HepG2 (cell line): Measurements from ENCODE around the gene LYSMD2. TPM values are rescaled to one million over a fixed set of nuclear protein-coding genes. Genes with fewer than 3 reads are reported as not detected.

Source experiments
- ATAC-seq: fragments of 200-7000 bp; cut with Tn5 transposase; 3 replicates; pipeline ENCODE4 v1.9.1; 2020; ENCODE audit warnings: mild to moderate bottlenecking, moderate library complexity
- BruUV-seq: library from RNA; stranded (reverse); fragments of 400-500 nt; replicated peaks from 2 replicates; lab custom pipeline; 2021; lab: Mats Ljungman, UMichigan
- CTCF ChIA-PET: fragments of 300-600 bp; formaldehyde crosslinking; extraction: SDS; loops from one replicate; lab custom pipeline; 2021; ENCODE audit warnings: low total read pairs, inconsistent platforms, low intra/inter-chr PET ratio; lab: Yijun Ruan, JAX
- POLR2A ChIA-PET: fragments of 350-600 bp; sonication (Branson Sonifier 250); formaldehyde crosslinking; loops from one replicate; lab custom pipeline; 2020; ENCODE audit warnings: antibody characterized with exemption, inconsistent platforms; lab: Yijun Ruan, JAX
- DNase-seq: peaks from one replicate; pipeline ENCODE4 v3.0.0-alpha.2; 2015; ENCODE audit warnings: low spot score
- FAIRE-seq: peaks from 3 replicates; lab custom pipeline; 2011; peaks lifted over from hg19 to GRCh38; lab: Jason Lieb, UNC
- H2AFZ ChIP-seq: one replicate; pipeline ENCODE4 v1.6.1; 2011; ENCODE audit warnings: low read length, inconsistent platforms
- H3K27ac ChIP-seq: fragments of 300-600 bp; 3 replicates; pipeline ENCODE4 v1.8.0; 2011; ENCODE audit warnings: mixed run types, mild to moderate bottlenecking, mixed read lengths, low read length, inconsistent platforms; ENCODE audit not compliant: insufficient read depth; ENCODE audit errors: extremely low read length
- H3K27me3 ChIP-seq, 2 experiments: fragments of 200-600 bp in 1 of 2; 2 replicates in 1 of 2; 3 replicates in 1 of 2; pipeline versions ENCODE4 v1.6.0 to v1.8.0; 2011; ENCODE audit warnings: low read length in 2 of 2, mild to moderate bottlenecking in 2 of 2, moderate library complexity in 2 of 2, inconsistent platforms in 1 of 2; ENCODE audit not compliant: insufficient read depth in 2 of 2, control insufficient read depth in 1 of 2
- H3K36me3 ChIP-seq, 2 experiments: fragments of 200-600 bp in 1 of 2; replicated peaks in 1 of 2; 2 replicates in 1 of 2; 3 replicates in 1 of 2; pipeline versions ENCODE4 v1.5.1 to v1.8.0; 2011; ENCODE audit warnings: low read length in 2 of 2, inconsistent platforms in 1 of 2; ENCODE audit not compliant: insufficient read depth in 2 of 2, control insufficient read depth in 1 of 2
- H3K4me1 ChIP-seq: 2 replicates; pipeline ENCODE4 v1.5.1; 2012; ENCODE audit warnings: low read length, inconsistent platforms; ENCODE audit not compliant: insufficient read depth
- H3K4me2 ChIP-seq: 2 replicates; pipeline ENCODE4 v1.6.0; 2011; ENCODE audit warnings: low read depth, low read length, inconsistent platforms
- H3K4me3 ChIP-seq, 3 experiments: fragments of 200-600 bp in 1 of 3; sonication (generic), shearing (Covaris generic) in 1 of 3; replicated peaks in 1 of 3; 2 replicates each; pipeline ENCODE4 v1.5.1; 2011 to 2016; ENCODE audit warnings: low read length in 3 of 3, inconsistent platforms in 2 of 3, low read depth in 2 of 3, mild to moderate bottlenecking in 2 of 3, control low read depth in 1 of 3, mixed read lengths in 1 of 3; ENCODE audit not compliant: insufficient read depth in 1 of 3
- H3K79me2 ChIP-seq: one replicate; pipeline ENCODE4 v1.6.1; 2011; ENCODE audit warnings: low read length, inconsistent platforms; ENCODE audit not compliant: insufficient read depth
- H3K9ac ChIP-seq: 2 replicates; pipeline ENCODE4 v1.6.0; 2011; ENCODE audit warnings: mild to moderate bottlenecking, low read depth, low read length, inconsistent platforms; ENCODE audit not compliant: insufficient read depth
- H3K9me3 ChIP-seq: 2 replicates; pipeline ENCODE4 v1.5.1; 2012; ENCODE audit warnings: mild to moderate bottlenecking, low read length
- H4K20me1 ChIP-seq: 2 replicates; pipeline ENCODE4 v1.6.0; 2011; ENCODE audit warnings: inconsistent platforms, mild to moderate bottlenecking, low read length, moderate library complexity; ENCODE audit not compliant: insufficient read depth
- GRHL1 ChIP-seq: sonication (generic); formaldehyde crosslinking; conservative IDR thresholded peaks from 2 replicates; pipeline ENCODE4 v1.8.0; 2022; ENCODE audit warnings: missing genetic modification reagents
- KLF9 ChIP-seq: IDR thresholded peaks from 2 replicates; pipeline ENCODE4 v1.6.1; 2016; ENCODE audit warnings: low read depth
- MXI1 ChIP-seq: IDR thresholded peaks from 3 replicates; pipeline ENCODE4 v1.6.1; 2012; ENCODE audit warnings: low read depth, low read length, inconsistent platforms, borderline replicate concordance
- ZFP36 ChIP-seq: fragments of 150-350 bp; IDR thresholded peaks from 2 replicates; pipeline ENCODE4 v1.6.1; 2018; ENCODE audit warnings: borderline replicate concordance, low read length, low read depth; ENCODE audit not compliant: partially characterized antibody
- ZNF20 ChIP-seq: sonication (generic); formaldehyde crosslinking; IDR thresholded peaks from 2 replicates; pipeline ENCODE4 v1.4.0; 2020; ENCODE audit warnings: mild to moderate bottlenecking, moderate library complexity, missing genetic modification reagents
- ZNF576 ChIP-seq: sonication (generic); formaldehyde crosslinking; IDR thresholded peaks from 2 replicates; pipeline ENCODE4 v1.4.0; 2020; ENCODE audit warnings: mild to moderate bottlenecking, missing genetic modification reagents
- ZXDC ChIP-seq: sonication (generic); formaldehyde crosslinking; IDR thresholded peaks from 2 replicates; pipeline ENCODE4 v1.5.0; 2020; ENCODE audit warnings: mild to moderate bottlenecking, missing genetic modification reagents
- WGBS: methylation state at CpG from one replicate; pipeline ENCODE4 v1.1.6; 2017; ENCODE audit warnings: low lambda C conversion rate; 5-methylcytosine and 5-hydroxymethylcytosine counted together
- in situ Hi-C: cut with HindIII; loops from 2 replicates; pipeline ENCODE4 v1.10.0; 2017; ENCODE audit warnings: low pct_unique_long_range_greater_than_20kb; ENCODE audit not compliant: extremely low pct_ligation_motif_present
- intact Hi-C: fragments of 100-400 bp; cut with micrococcal nuclease; formaldehyde crosslinking; loops from one replicate; pipeline ENCODE4 v1.10.0; 2022; ENCODE audit not compliant: unreplicated experiment
- polyA plus RNA-seq, 8 experiments: library from polyadenylated mRNA; depleted of rRNA in 3 of 8; stranded (reverse) in 7 of 8; unstranded in 1 of 8; fragments of >200 nt; fragmentation: Illumina TruSeq in 4 of 8; extraction: Trizol in 4 of 8; gene quantifications; 2 replicates each; pipeline versions ENCODE4 v1.2.1 to v1.2.3, GENCODE V29; 2011 to 2016; ENCODE audit warnings: low read depth in 4 of 8, missing spikeins in 1 of 8, mixed read lengths in 1 of 8; ENCODE audit not compliant: insufficient read depth in 1 of 8
- total RNA-seq, 5 experiments: library from RNA; depleted of rRNA; stranded (reverse); fragments of >200 nt; fragmentation: Illumina TruSeq; extraction: Trizol; gene quantifications; 2 replicates each; pipeline ENCODE4 v1.2.3, GENCODE V29; 2016; ENCODE audit warnings: low read depth in 1 of 5
- TF ChIP-seq, protein P1 (sequence below): sonication (generic); formaldehyde crosslinking; IDR thresholded peaks from 2 replicates; pipeline ENCODE4 v1.5.1; 2020; ENCODE audit warnings: missing genetic modification reagents, mild to moderate bottlenecking, borderline replicate concordance

The LYSMD2 gene
- total and polyA plus RNA-seq, 2 of the 13 experiments (the other 11 are each of a cell fraction or from before 2014, with no cell fraction given), result 0.05 to 0.27 TPM

GRCh38 chr15:51677021-51677420, 60.4 kb downstream of the LYSMD2 start (continued):
- no peak for TF ChIP-seq ZXDC
- TF ChIP-seq KLF9 (CRISPR knock-in tag), result no peak
- TF ChIP-seq, protein P1, sequence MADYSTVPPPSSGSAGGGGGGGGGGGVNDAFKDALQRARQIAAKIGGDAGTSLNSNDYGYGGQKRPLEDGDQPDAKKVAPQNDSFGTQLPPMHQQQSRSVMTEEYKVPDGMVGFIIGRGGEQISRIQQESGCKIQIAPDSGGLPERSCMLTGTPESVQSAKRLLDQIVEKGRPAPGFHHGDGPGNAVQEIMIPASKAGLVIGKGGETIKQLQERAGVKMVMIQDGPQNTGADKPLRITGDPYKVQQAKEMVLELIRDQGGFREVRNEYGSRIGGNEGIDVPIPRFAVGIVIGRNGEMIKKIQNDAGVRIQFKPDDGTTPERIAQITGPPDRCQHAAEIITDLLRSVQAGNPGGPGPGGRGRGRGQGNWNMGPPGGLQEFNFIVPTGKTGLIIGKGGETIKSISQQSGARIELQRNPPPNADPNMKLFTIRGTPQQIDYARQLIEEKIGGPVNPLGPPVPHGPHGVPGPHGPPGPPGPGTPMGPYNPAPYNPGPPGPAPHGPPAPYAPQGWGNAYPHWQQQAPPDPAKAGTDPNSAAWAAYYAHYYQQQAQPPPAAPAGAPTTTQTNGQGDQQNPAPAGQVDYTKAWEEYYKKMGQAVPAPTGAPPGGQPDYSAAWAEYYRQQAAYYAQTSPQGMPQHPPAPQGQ (CRISPR knock-in tag), result no peak
- TF ChIP-seq ZNF576 (CRISPR knock-in tag), result no peak

DNA sequence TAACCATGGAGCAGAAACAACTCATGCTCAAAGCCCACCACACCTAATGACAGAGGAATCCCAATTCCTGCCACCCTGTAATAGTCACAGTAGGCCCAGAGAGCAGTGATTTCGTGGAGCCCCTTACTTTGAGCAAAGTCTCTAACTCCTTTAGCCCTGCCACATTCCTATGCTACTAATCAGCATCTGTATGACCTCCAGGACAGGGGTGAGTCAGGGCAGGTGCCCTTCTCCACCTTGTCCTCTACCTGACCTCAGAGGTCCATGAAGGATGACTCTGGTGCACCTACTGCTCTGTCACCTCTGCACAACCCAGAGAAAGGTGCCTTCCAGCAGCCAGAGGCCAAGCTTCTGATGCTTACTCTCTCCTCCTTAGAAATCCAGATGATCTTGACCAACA, 62.2 kb downstream of the LYSMD2 start:
- no TSS peak for BruUV-seq
- no peak overlapping the region for H3K4me2 ChIP-seq
- H3K36me3 ChIP-seq, result no peaks in the 10 kb centered on the region
- intact Hi-C loops, result no loop called here
- ChIA-PET CTCF (no interaction called here), POLR2A (no interaction called here)
- H2AFZ ChIP-seq, result no peak overlapping the region
- H3K79me2 ChIP-seq, result no peaks in the 10 kb centered on the region
- in situ Hi-C loops, result no loop called here
- H3K27me3 ChIP-seq, result no peaks in the 10 kb centered on the region
- no peak for FAIRE-seq
- H3K27ac ChIP-seq, result no peak overlapping the region
- no peak for TF ChIP-seq GRHL1 (CRISPR knock-in tag)
- TF ChIP-seq MXI1, result no peak
- TF ChIP-seq ZFP36, result no peak
- TF ChIP-seq ZNF20 (CRISPR knock-in tag), result no peak
- no peak overlapping the region for H3K9ac ChIP-seq
- no peak overlapping the region for H3K4me3 ChIP-seq
- no peaks in the 10 kb centered on the region for H4K20me1 ChIP-seq
- DNase-seq, result no peak
- WGBS, result 0% methylated on average over 1 of the region's 1 CpG
- H3K4me1 ChIP-seq, result no peaks in the 10 kb centered on the region
- H3K9me3 ChIP-seq, result no peaks in the 10 kb centered on the region
- no peak for ATAC-seq
